ENCODE measurements around the gene ADRA2C. TPM values are rescaled to one million over a fixed set of nuclear protein-coding genes. Genes with fewer than 3 reads are reported as not detected.

Gene ADRA2C
- total RNA-seq, 2 donors from 2014 or later = 0.59 to 28.6 TPM

GRCh38 chr4:3759236-3759635, 6.9 kb upstream of the ADRA2C start:
- H3K4me1 ChIP-seq (replicated peaks) = no peaks in the 10 kb centered on the region
- no peak overlapping the region for H3K4me3 ChIP-seq
- H3K27ac ChIP-seq = no peak overlapping the region
- intact Hi-C loops (cut with DNase I) = no loop called here
- WGBS = 91% methylated on average over 15 of the region's 15 CpGs
- DNase-seq (ENCODE audit: low spot score) = no peak
- H3K36me3 ChIP-seq = no peaks in the 10 kb centered on the region
- H3K9me3 ChIP-seq = no peaks in the 10 kb centered on the region
- no peak for TF ChIP-seq POLR2AphosphoS5 (IDR thresholded peaks at IDR 0.05)
- TF ChIP-seq, protein P1, sequence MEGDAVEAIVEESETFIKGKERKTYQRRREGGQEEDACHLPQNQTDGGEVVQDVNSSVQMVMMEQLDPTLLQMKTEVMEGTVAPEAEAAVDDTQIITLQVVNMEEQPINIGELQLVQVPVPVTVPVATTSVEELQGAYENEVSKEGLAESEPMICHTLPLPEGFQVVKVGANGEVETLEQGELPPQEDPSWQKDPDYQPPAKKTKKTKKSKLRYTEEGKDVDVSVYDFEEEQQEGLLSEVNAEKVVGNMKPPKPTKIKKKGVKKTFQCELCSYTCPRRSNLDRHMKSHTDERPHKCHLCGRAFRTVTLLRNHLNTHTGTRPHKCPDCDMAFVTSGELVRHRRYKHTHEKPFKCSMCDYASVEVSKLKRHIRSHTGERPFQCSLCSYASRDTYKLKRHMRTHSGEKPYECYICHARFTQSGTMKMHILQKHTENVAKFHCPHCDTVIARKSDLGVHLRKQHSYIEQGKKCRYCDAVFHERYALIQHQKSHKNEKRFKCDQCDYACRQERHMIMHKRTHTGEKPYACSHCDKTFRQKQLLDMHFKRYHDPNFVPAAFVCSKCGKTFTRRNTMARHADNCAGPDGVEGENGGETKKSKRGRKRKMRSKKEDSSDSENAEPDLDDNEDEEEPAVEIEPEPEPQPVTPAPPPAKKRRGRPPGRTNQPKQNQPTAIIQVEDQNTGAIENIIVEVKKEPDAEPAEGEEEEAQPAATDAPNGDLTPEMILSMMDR (IDR thresholded peaks at IDR 0.05) = no peak
- TF ChIP-seq POLR2A (IDR thresholded peaks at IDR 0.05) = no peak
- peaks cover 2% of the 10 kb centered on the region for H3K27me3 ChIP-seq (replicated peaks; ENCODE audit: insufficient read depth)

DNA sequence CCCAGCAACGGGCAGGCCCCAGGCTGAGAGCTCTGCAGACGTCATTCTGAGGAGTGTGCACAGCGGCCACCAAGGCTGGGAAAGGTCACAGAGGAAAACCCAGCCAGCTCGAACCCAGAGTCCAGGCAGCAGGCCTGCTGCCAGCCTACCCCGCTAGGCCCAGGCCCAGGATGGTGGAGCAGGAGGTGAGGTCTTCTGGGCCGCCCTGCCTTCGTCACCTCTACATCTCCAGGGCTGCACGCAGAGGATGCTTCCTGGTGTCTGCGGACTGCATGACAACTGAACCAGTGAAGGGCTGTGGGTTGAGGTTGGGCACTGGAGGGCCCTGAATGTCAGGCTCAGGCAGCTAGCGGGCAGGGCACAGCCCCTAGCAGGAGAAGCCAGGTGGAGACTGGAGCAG, 5.8 kb upstream of the ADRA2C start:
- TF ChIP-seq POLR2A (IDR thresholded peaks at IDR 0.05) = no peak
- WGBS = 82% methylated on average over 4 of the region's 10 CpGs
- H3K36me3 ChIP-seq = no peaks in the 10 kb centered on the region
- intact Hi-C loops (cut with DNase I) = no loop called here
- H3K4me3 ChIP-seq = no peak overlapping the region
- no peaks in the 10 kb centered on the region for H3K4me1 ChIP-seq (replicated peaks)
- H3K9me3 ChIP-seq = no peaks in the 10 kb centered on the region
- no peak overlapping the region for H3K27ac ChIP-seq
- H3K27me3 ChIP-seq (replicated peaks; ENCODE audit: insufficient read depth) = peaks cover 2% of the 10 kb centered on the region
- no peak for DNase-seq (ENCODE audit: low spot score)

GRCh38 chr4:3760841-3761240, 5.3 kb upstream of the ADRA2C start:
- no peak for DNase-seq (ENCODE audit: low spot score)
- 42% methylated on average over 5 of the region's 5 CpGs for WGBS
- Histone ChIP-seq H3K4me1 (replicated peaks) (no peaks in the 10 kb centered on the region), H3K9me3 (no peaks in the 10 kb centered on the region), H3K36me3 (no peaks in the 10 kb centered on the region), H3K27ac (peak overlapping the region in 1 of 2 donors; percentile 7), H3K4me3 (no peak overlapping the region), H3K27me3 (replicated peaks; ENCODE audit: insufficient read depth) (peaks cover 2% of the 10 kb centered on the region)
- TF ChIP-seq POLR2AphosphoS5 (IDR thresholded peaks at IDR 0.05) = no peak
- TF ChIP-seq POLR2A (IDR thresholded peaks at IDR 0.05) = no peak
- TF ChIP-seq, protein P1 (IDR thresholded peaks at IDR 0.05) = no peak
- intact Hi-C loops (cut with DNase I) = no loop called here

DNA sequence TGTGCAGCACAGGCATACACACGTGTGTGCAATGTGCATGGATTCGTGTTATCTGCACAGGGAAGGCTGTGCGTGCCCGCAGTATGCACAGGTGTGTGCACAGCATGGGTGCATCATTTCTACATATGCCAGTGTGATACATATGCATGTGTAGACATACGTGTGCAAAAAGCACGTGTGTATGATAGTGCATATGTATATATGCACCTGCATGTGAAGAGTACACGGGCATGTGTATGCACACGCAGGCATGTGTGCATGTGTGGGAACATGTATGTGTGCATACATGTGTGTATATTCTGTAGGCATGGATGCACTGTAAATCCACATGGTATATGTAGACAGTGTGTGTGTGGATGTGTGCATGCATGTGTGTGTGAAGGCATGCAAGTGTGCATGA, 3.9 kb upstream of the ADRA2C start:
- DNase-seq (ENCODE audit: low spot score) = no peak
- TF ChIP-seq, protein P1 (IDR thresholded peaks at IDR 0.05) = no peak
- no peak for TF ChIP-seq POLR2A (IDR thresholded peaks at IDR 0.05)
- TF ChIP-seq POLR2AphosphoS5 (IDR thresholded peaks at IDR 0.05) = no peak
- no peaks in the 10 kb centered on the region for H3K36me3 ChIP-seq
- no peak overlapping the region for H3K4me3 ChIP-seq
- no peaks in the 10 kb centered on the region for H3K9me3 ChIP-seq
- H3K27ac ChIP-seq = no peak overlapping the region
- WGBS = 83% methylated on average over 8 of the region's 8 CpGs
- no peaks in the 10 kb centered on the region for H3K4me1 ChIP-seq (replicated peaks)
- H3K27me3 ChIP-seq (replicated peaks; ENCODE audit: insufficient read depth) = peaks cover 2% of the 10 kb centered on the region
- intact Hi-C loops (cut with DNase I) = no loop called here

DNA sequence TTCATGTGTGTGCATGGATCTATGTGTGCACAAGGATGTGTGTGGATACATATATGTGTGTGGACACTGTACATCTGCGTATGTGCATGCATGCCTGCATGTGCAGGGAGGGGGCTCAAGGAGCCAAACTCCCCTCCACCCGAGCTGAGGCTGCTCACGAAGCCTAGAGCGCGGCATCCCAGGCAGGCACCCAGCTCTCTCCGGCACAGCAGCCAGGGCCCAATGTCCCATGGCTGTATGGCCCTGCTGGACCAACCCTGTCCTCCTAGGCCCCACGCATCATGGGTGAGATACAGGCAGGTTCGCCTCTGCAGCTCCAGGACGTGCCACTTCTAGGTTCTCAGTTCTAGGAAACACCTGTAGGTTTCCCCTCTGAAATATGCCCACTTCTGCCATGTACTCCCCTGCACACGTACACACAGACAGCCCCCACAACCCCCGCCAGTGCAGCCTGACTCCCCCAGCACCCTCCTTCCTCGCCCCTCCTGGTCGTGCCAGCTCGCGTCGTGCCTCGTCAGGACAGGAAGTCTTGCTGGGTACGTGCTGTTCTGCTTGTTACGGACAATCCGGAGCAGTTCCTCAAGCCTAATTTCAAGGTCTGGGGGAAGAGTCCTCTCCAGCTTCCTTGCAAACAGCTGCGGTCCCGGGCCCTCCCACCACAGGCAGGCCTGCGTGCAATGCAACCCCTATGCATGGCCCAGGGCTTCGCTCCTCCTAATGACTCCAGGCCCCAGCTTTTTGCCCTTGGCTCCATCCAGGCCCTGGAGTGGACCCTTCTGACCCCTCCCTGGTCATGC, 3.2 kb upstream of the ADRA2C start:
- H3K36me3 ChIP-seq = no peaks in the 10 kb centered on the region
- H3K9me3 ChIP-seq = no peaks in the 10 kb centered on the region
- H3K27ac ChIP-seq = no peak overlapping the region
- no peak for DNase-seq (ENCODE audit: low spot score)
- intact Hi-C loops (cut with DNase I) = no loop called here
- 63% methylated on average over 24 of the region's 24 CpGs for WGBS
- H3K4me1 ChIP-seq (replicated peaks) = no peaks in the 10 kb centered on the region
- TF ChIP-seq POLR2A (IDR thresholded peaks at IDR 0.05) (no peak), POLR2AphosphoS5 (IDR thresholded peaks at IDR 0.05) (no peak)
- TF ChIP-seq, protein P1 (IDR thresholded peaks at IDR 0.05) = no peak
- no peak overlapping the region for H3K4me3 ChIP-seq
- peaks cover 2% of the 10 kb centered on the region for H3K27me3 ChIP-seq (replicated peaks; ENCODE audit: insufficient read depth)
